Mesenchymal stem cell (in vitro differentiated cells and primary cell): ENCODE measurements around the gene THSD7A. TPM values are rescaled to one million over a fixed set of nuclear protein-coding genes. Genes with fewer than 3 reads are reported as not detected.

Source experiments
- DNase-seq: peaks from one replicate; pipeline ENCODE4 v3.0.0-alpha.2; 2013
- H2AFZ ChIP-seq: one replicate; pipeline ENCODE4 v1.6.1; 2013; ENCODE audit warnings: low read depth, mild to moderate bottlenecking, control low read depth, inconsistent platforms, low read length, moderate library complexity
- H2AK5ac ChIP-seq: 2 replicates; pipeline ENCODE4 v1.6.1; 2013; ENCODE audit warnings: low read length, moderate library complexity, mild to moderate bottlenecking, inconsistent platforms; ENCODE audit not compliant: severe bottlenecking
- H2BK120ac ChIP-seq: one replicate; pipeline ENCODE4 v1.6.1; 2013; ENCODE audit warnings: low read depth, mild to moderate bottlenecking, inconsistent platforms, low read length, moderate library complexity
- H2BK12ac ChIP-seq, 2 experiments: one replicate each; pipeline ENCODE4 v1.6.1; 2013; ENCODE audit warnings: inconsistent platforms in 2 of 2, low read length in 2 of 2, mild to moderate bottlenecking in 2 of 2, moderate library complexity in 2 of 2, control low read depth in 1 of 2
- H2BK15ac ChIP-seq: one replicate; pipeline ENCODE4 v1.6.1; 2013; ENCODE audit warnings: mild to moderate bottlenecking, low read depth, inconsistent platforms; ENCODE audit not compliant: poor library complexity, severe bottlenecking
- H2BK5ac ChIP-seq: 2 replicates; pipeline ENCODE4 v1.6.1; 2013; ENCODE audit warnings: low read depth, mild to moderate bottlenecking, low read length, control low read depth, inconsistent platforms; ENCODE audit not compliant: poor library complexity, severe bottlenecking
- H3K14ac ChIP-seq, 2 experiments: one replicate each; pipeline ENCODE4 v1.6.1; 2013; ENCODE audit warnings: inconsistent platforms in 2 of 2, low read length in 2 of 2, control low read depth in 1 of 2, mild to moderate bottlenecking in 1 of 2, moderate library complexity in 1 of 2
- H3K18ac ChIP-seq, 2 experiments: one replicate each; pipeline ENCODE4 v1.6.1; 2013; ENCODE audit warnings: inconsistent platforms in 2 of 2, low read length in 2 of 2, control low read depth in 1 of 2, low read depth in 1 of 2, mild to moderate bottlenecking in 1 of 2
- H3K23ac ChIP-seq, 2 experiments: one replicate each; pipeline ENCODE4 v1.6.1; 2013; ENCODE audit warnings: inconsistent platforms in 2 of 2, low read length in 2 of 2, mild to moderate bottlenecking in 2 of 2, moderate library complexity in 2 of 2, control low read depth in 1 of 2
- H3K27ac ChIP-seq: 2 replicates; pipeline ENCODE4 v1.5.1; 2013; ENCODE audit warnings: mild to moderate bottlenecking, moderate library complexity, low read length, control low read depth, inconsistent platforms; ENCODE audit not compliant: poor library complexity, severe bottlenecking
- H3K27me3 ChIP-seq, 2 experiments: 2 replicates each; pipeline versions ENCODE4 v1.6.1 to v1.7.0; 2013; ENCODE audit warnings: low read length in 2 of 2, mild to moderate bottlenecking in 2 of 2, moderate library complexity in 2 of 2, control low read depth in 1 of 2, inconsistent platforms in 1 of 2; ENCODE audit not compliant: control insufficient read depth in 1 of 2, insufficient read depth in 1 of 2
- H3K36me3 ChIP-seq, 2 experiments: 2 replicates each; pipeline versions ENCODE4 v1.6.1 to v1.7.0; 2013; ENCODE audit warnings: low read length in 2 of 2, control low read depth in 1 of 2, inconsistent platforms in 1 of 2, low read depth in 1 of 2, mild to moderate bottlenecking in 1 of 2; ENCODE audit not compliant: insufficient read depth in 2 of 2, control insufficient read depth in 1 of 2
- H3K4ac ChIP-seq, 2 experiments: one replicate each; pipeline ENCODE4 v1.6.1; 2013; ENCODE audit warnings: inconsistent platforms in 2 of 2, low read length in 2 of 2, mild to moderate bottlenecking in 2 of 2, moderate library complexity in 2 of 2, control low read depth in 1 of 2, low read depth in 1 of 2
- H3K4me1 ChIP-seq: 2 replicates; pipeline ENCODE4 v1.6.1; 2013; ENCODE audit warnings: low read depth, low read length, control low read depth; ENCODE audit not compliant: control insufficient read depth, insufficient read depth
- H3K4me2 ChIP-seq: 2 replicates; pipeline ENCODE4 v1.6.1; 2013; ENCODE audit warnings: low read length, mild to moderate bottlenecking, inconsistent platforms; ENCODE audit not compliant: poor library complexity, severe bottlenecking
- H3K4me3 ChIP-seq, 2 experiments: 2 replicates each; pipeline versions ENCODE4 v1.5.1 to v1.7.0; 2013; ENCODE audit warnings: low read length in 2 of 2, mild to moderate bottlenecking in 2 of 2, control low read depth in 1 of 2, low read depth in 1 of 2; ENCODE audit not compliant: insufficient read depth in 1 of 2
- H3K79me1 ChIP-seq: replicated peaks from 2 replicates; pipeline ENCODE4 v1.6.1; 2013; ENCODE audit warnings: mild to moderate bottlenecking, control low read depth, low read length, inconsistent platforms; ENCODE audit not compliant: poor library complexity, severe bottlenecking
- H3K9ac ChIP-seq: 2 replicates; pipeline ENCODE4 v1.7.0; 2013; ENCODE audit warnings: mild to moderate bottlenecking, low read length, moderate library complexity
- H3K9me3 ChIP-seq: 2 replicates; pipeline ENCODE4 v1.7.0; 2013; ENCODE audit warnings: mild to moderate bottlenecking, low read length; ENCODE audit not compliant: control insufficient read depth
- H4K8ac ChIP-seq: one replicate; pipeline ENCODE4 v1.6.1; 2013; ENCODE audit warnings: inconsistent platforms, mild to moderate bottlenecking, low read length, moderate library complexity
- H4K91ac ChIP-seq: one replicate; pipeline ENCODE4 v1.6.1; 2013; ENCODE audit warnings: mild to moderate bottlenecking, low read length, inconsistent platforms
- WGBS: methylation state at CpG from one replicate; pipeline ENCODE4 v1.1.7; 2013; ENCODE audit warnings: mixed read lengths; 5-methylcytosine and 5-hydroxymethylcytosine counted together
- polyA plus RNA-seq, 2 experiments: library from polyadenylated mRNA; stranded (reverse); fragments of 200-250 nt; gene quantifications; one replicate each; pipeline ENCODE4 v1.2.3, GENCODE V29; 2013

Gene THSD7A
- polyA plus RNA-seq (2013, experiment 1 of 2) = 1.5 TPM
- 1.7 TPM for polyA plus RNA-seq (2013, experiment 2 of 2)

GRCh38 chr7:11831736-11832495, at the start of gene THSD7A:
THSD7A (minus strand) TSS chr7:11832198; CDS start chr7:11831946, 252 bp downstream.
- peak; percentile 64 for DNase-seq

GRCh38 chr7:11881680-11882079, 49.7 kb upstream of the THSD7A start:
- no peak overlapping the region for H4K91ac ChIP-seq
- no peak overlapping the region for H3K4me3 ChIP-seq
- H3K18ac ChIP-seq = no peak overlapping the region
- H2AK5ac ChIP-seq = no peak overlapping the region
- no peaks in the 10 kb centered on the region for H3K36me3 ChIP-seq
- no peak overlapping the region for H3K27ac ChIP-seq
- H2BK12ac ChIP-seq = no peak overlapping the region
- 100% methylated on average over 1 of the region's 5 CpGs for WGBS
- DNase-seq = no peak
- no peaks in the 10 kb centered on the region for H3K4me1 ChIP-seq
- no peaks in the 10 kb centered on the region for H3K79me1 ChIP-seq
- no peak overlapping the region for H3K4me2 ChIP-seq
- no peak overlapping the region for H2BK5ac ChIP-seq
- H4K8ac ChIP-seq = no peak overlapping the region
- no peak overlapping the region for H3K9ac ChIP-seq
- no peak overlapping the region for H2BK120ac ChIP-seq
- H3K27me3 ChIP-seq = no peaks in the 10 kb centered on the region
- H2BK15ac ChIP-seq = no peak overlapping the region
- H3K4ac ChIP-seq = no peak overlapping the region
- H2AFZ ChIP-seq = no peak overlapping the region
- peaks cover 15% of the 10 kb centered on the region for H3K9me3 ChIP-seq
- no peak overlapping the region for H3K14ac ChIP-seq
- no peak overlapping the region for H3K23ac ChIP-seq

More at GRCh38 chr7:11831736-11832495, at the start of gene THSD7A:
- H4K91ac ChIP-seq = peak within 1 kb of the TSS; percentile 76
- no peaks in the 10 kb centered on the region for H3K79me1 ChIP-seq
- H3K4ac ChIP-seq = peak within 1 kb of the TSS in 1 of 2 experiments; percentile 73
- H2AK5ac ChIP-seq = no peak within 1 kb of the TSS
- H3K36me3 ChIP-seq = no peaks in the 10 kb centered on the region
- H3K23ac ChIP-seq = peak within 1 kb of the TSS in 1 of 2 experiments; percentile 64
- H3K18ac ChIP-seq = peak within 1 kb of the TSS; percentile 64 to 70
- H2BK12ac ChIP-seq = no peak within 1 kb of the TSS
- H3K27ac ChIP-seq = no peak within 1 kb of the TSS
- H3K4me2 ChIP-seq = peak within 1 kb of the TSS; percentile 85
- H4K8ac ChIP-seq = no peak within 1 kb of the TSS
- H3K14ac ChIP-seq = peak within 1 kb of the TSS in 1 of 2 experiments; percentile 60
- H3K9me3 ChIP-seq = no peaks in the 10 kb centered on the region
- H2BK15ac ChIP-seq = no peak within 1 kb of the TSS
- peak within 1 kb of the TSS; percentile 70 for H3K9ac ChIP-seq
- under 1% methylated on average over 50 of the region's 62 CpGs for WGBS
- peak within 1 kb of the TSS; percentile 66 for H2AFZ ChIP-seq
- H2BK5ac ChIP-seq = no peak within 1 kb of the TSS
- peak within 1 kb of the TSS; percentile 67 to 83 for H3K4me3 ChIP-seq
- H2BK120ac ChIP-seq = no peak within 1 kb of the TSS
- peaks cover 2% of the 10 kb centered on the region for H3K4me1 ChIP-seq
- H3K27me3 ChIP-seq = peaks cover 0 to 7% of the 10 kb centered on the region in 2 experiments

- Histone ChIP-seq H3K9me3 (peaks cover 5% of the 10 kb centered on the region), H3K4me1 (no peaks in the 10 kb centered on the region), H4K91ac (no peak overlapping the region), H2BK5ac (no peak overlapping the region), H3K23ac (no peak overlapping the region), H3K4me2 (no peak overlapping the region), H2BK120ac (no peak overlapping the region), H3K79me1 (no peaks in the 10 kb centered on the region), H3K14ac (no peak overlapping the region), H2AK5ac (no peak overlapping the region), H3K27me3 (no peaks in the 10 kb centered on the region), H4K8ac (no peak overlapping the region), H3K4me3 (no peak overlapping the region), H2BK12ac (no peak overlapping the region), H3K27ac (no peak overlapping the region), H3K9ac (no peak overlapping the region), H3K4ac (no peak overlapping the region), H2BK15ac (no peak overlapping the region), H3K36me3 (no peaks in the 10 kb centered on the region), H2AFZ (no peak overlapping the region), H3K18ac (no peak overlapping the region)
- no CpG with 5 or more reads among the region's 1 CpG for WGBS
- DNase-seq = no peak
Observed at GRCh38 chr7:11875635-11876034, 43.6 kb upstream of the THSD7A start.

GRCh38 chr7:11865671-11866070, 33.7 kb upstream of the THSD7A start:
- Histone ChIP-seq H4K8ac (no peak overlapping the region), H3K4me3 (no peak overlapping the region), H3K9me3 (peaks cover 17% of the 10 kb centered on the region), H3K36me3 (no peaks in the 10 kb centered on the region), H3K23ac (no peak overlapping the region), H3K79me1 (no peaks in the 10 kb centered on the region), H4K91ac (no peak overlapping the region), H2AFZ (no peak overlapping the region), H3K4me2 (no peak overlapping the region), H3K14ac (no peak overlapping the region), H2BK5ac (no peak overlapping the region), H3K18ac (no peak overlapping the region), H3K27ac (no peak overlapping the region), H2BK12ac (no peak overlapping the region), H2BK15ac (no peak overlapping the region), H3K27me3 (no peaks in the 10 kb centered on the region), H3K9ac (no peak overlapping the region), H2BK120ac (no peak overlapping the region), H3K4ac (no peak overlapping the region), H3K4me1 (no peaks in the 10 kb centered on the region), H2AK5ac (no peak overlapping the region)
- 52% methylated on average over 2 of the region's 2 CpGs for WGBS
- DNase-seq = no peak
